T-helper 1 cell treated with Interleukin-12 subunit alpha and Interleukin-12 subunit beta and Interleukin-4 antibody, amounts not matched to agents 30 ng/mL and 1 ng/mL, for 36 hours (primary cell): Measurements from ENCODE around the gene C5orf63. TPM values are rescaled to one million over a fixed set of nuclear protein-coding genes. Genes with fewer than 3 reads are reported as not detected.
"Not testable (repeated sequence)": the region's sequence is repeated elsewhere in the genome, so short reads cannot be mapped to it uniquely, and the experiment has no call there.

ENCODE experiments used
- intact Hi-C: fragments of 100-400 bp; cut with micrococcal nuclease; formaldehyde crosslinking; loops from one replicate; pipeline ENCODE4 v1.15.1; 2024
- total RNA-seq: library from RNA; stranded (reverse); gene quantifications from 2 replicates; pipeline ENCODE4 v1.2.3, GENCODE V29; 2022

The C5orf63 gene
- total RNA-seq, 1 donor from 2014 or later, result 9.4 TPM

GRCh38 chr5:127076315-127077129 lies 3.2 kb upstream of the C5orf63 start:
- intact Hi-C loops, result no loop called here

GRCh38 chr5:127074466-127074865 lies 1.2 kb upstream of the C5orf63 start:
- intact Hi-C loops, result loop anchor here (5.0 kb wide), 1 partner anchor 238 kb away; no protein-coding TSS in a partner anchor

- intact Hi-C loops, result loop anchor here (5.0 kb wide), 1 partner anchor 242 kb away; no protein-coding TSS in a partner anchor
These were observed 3.1 kb downstream of the C5orf63 start for GRCh38 chr5:127070243-127070642.

- intact Hi-C loops, result no loop called here
These were observed 4.6 kb downstream of the C5orf63 start for GRCh38 chr5:127068493-127069214.

- intact Hi-C loops, result no loop called here
These were observed 6.6 kb downstream of the C5orf63 start for GRCh38 chr5:127066721-127067120.

- intact Hi-C loops, result no loop called here
These were observed 9.0 kb downstream of the C5orf63 start for GRCh38 chr5:127064253-127064840.

- intact Hi-C loops, result no loop called here
These were observed 9.9 kb downstream of the C5orf63 start for GRCh38 chr5:127063257-127063913.

GRCh38 chr5:127061956-127062355 lies 11.3 kb downstream of the C5orf63 start:
- intact Hi-C loops, result loop anchor here (2.0 kb wide), 1 partner anchor 31 kb away; the partner anchor contains the start of gene MARCHF3

GRCh38 chr5:127061537-127061936 lies 11.8 kb downstream of the C5orf63 start:
- intact Hi-C loops, result loop anchor here (2.0 kb wide), 1 partner anchor 31 kb away; the partner anchor contains the start of gene MARCHF3

- intact Hi-C loops, result loop anchor here (2.0 kb wide), 1 partner anchor 30 kb away; the partner anchor contains the start of gene MARCHF3
These were observed 12.8 kb downstream of the C5orf63 start for GRCh38 chr5:127060470-127060985.

- intact Hi-C loops, result no loop called here
These were observed 16.4 kb downstream of the C5orf63 start for GRCh38 chr5:127056896-127057295.

GRCh38 chr5:127055880-127056653 lies 17.2 kb downstream of the C5orf63 start:
- intact Hi-C loops, result no loop called here

GRCh38 chr5:127053551-127053950 lies 19.8 kb downstream of the C5orf63 start:
- intact Hi-C loops, result not testable (repeated sequence)

GRCh38 chr5:127053049-127053448 lies 20.3 kb downstream of the C5orf63 start:
- intact Hi-C loops, result no loop called here

- intact Hi-C loops, result no loop called here
These were observed 21.7 kb downstream of the C5orf63 start for GRCh38 chr5:127051591-127051990.

- intact Hi-C loops, result no loop called here
These were observed 26.8 kb downstream of the C5orf63 start for GRCh38 chr5:127046343-127047072.

GRCh38 chr5:127042593-127042992 lies 30.7 kb downstream of the C5orf63 start:
- intact Hi-C loops, result no loop called here

- intact Hi-C loops, result no loop called here
These were observed 31.7 kb downstream of the C5orf63 start for GRCh38 chr5:127041571-127041970.

GRCh38 chr5:127040796-127041520 lies 32.3 kb downstream of the C5orf63 start:
- intact Hi-C loops, result no loop called here
